ENCODE data around the gene SPOCK1. TPM values are rescaled to one million over a fixed set of nuclear protein-coding genes. Genes with fewer than 3 reads are reported as not detected.

Gene SPOCK1
- total and polyA plus RNA-seq, 2 of the 4 experiments (the other 2 are of a cell fraction), result 5.0 to 20.3 TPM

GRCh38 chr5:137381555-137381954, 117.6 kb downstream of the SPOCK1 start:
- no peaks in the 10 kb centered on the region for H3K27me3 ChIP-seq (ENCODE audit: control insufficient read depth, insufficient read depth, low read length)
- intact Hi-C loops (cut with micrococcal nuclease), result no loop called here

More at GRCh38 chr5:137381555-137381954, 117.6 kb downstream of the SPOCK1 start:
- Histone ChIP-seq H3K36me3 (ENCODE audit: control insufficient read depth, insufficient read depth, low read length) (no peaks in the 10 kb centered on the region), H2AK5ac (ENCODE audit: low read depth, low read length) (no peak overlapping the region), H2AK9ac (replicated peaks; ENCODE audit: low read depth, low read length, poor library complexity) (no peak overlapping the region), H3K18ac (ENCODE audit: low read depth, low read length) (no peak overlapping the region), H3K27ac (ENCODE audit: insufficient read depth, low read length) (no peak overlapping the region), H4K5ac (ENCODE audit: low read depth, low read length) (no peak overlapping the region), H3K79me1 (ENCODE audit: low read depth in 1 of 2, low read length in 2 of 2) (no peaks in the 10 kb centered on the region), H2AFZ (replicated peaks; ENCODE audit: low read length, poor library complexity) (no peak overlapping the region), H2BK120ac (ENCODE audit: low read depth, low read length) (no peak overlapping the region), H3K9me1 (ENCODE audit: insufficient read depth, low read length) (no peaks in the 10 kb centered on the region), H2BK15ac (ENCODE audit: low read depth, low read length) (no peak overlapping the region), H4K91ac (ENCODE audit: insufficient read depth, low read depth, low read length) (no peak overlapping the region), H3K4me3 (ENCODE audit: insufficient read depth, low read depth, low read length) (no peak overlapping the region), H3K14ac (replicated peaks; ENCODE audit: low read depth, low read length) (no peak overlapping the region), H3K4me2 (ENCODE audit: low read depth, low read length) (no peak overlapping the region), H4K20me1 (ENCODE audit: insufficient read depth, low read length) (no peaks in the 10 kb centered on the region), H2BK20ac (ENCODE audit: low read depth, low read length) (no peak overlapping the region), H3K4me1 (ENCODE audit: control insufficient read depth, insufficient read depth, low read length) (no peaks in the 10 kb centered on the region), H3K56ac (ENCODE audit: extremely low read depth, insufficient read depth, low read length) (no peak overlapping the region), H4K8ac (ENCODE audit: low read depth in 2 of 2, low read length in 2 of 2) (no peak overlapping the region), H3K23ac (ENCODE audit: low read depth, low read length) (no peak overlapping the region), H3K9me3 (ENCODE audit: control insufficient read depth, insufficient read depth, low read length) (peaks cover 7% of the 10 kb centered on the region; the same call in 1 of the 2 replicates), H3K4ac (ENCODE audit: low read depth, low read length) (no peak overlapping the region), H3K9ac (ENCODE audit: low read depth, low read length) (no peak overlapping the region), H2BK5ac (ENCODE audit: low read depth, low read length, poor library complexity, severe bottlenecking) (no peak overlapping the region)
- POLR2A ChIA-PET (ENCODE audit: unreplicated experiment), result no interaction called here
- ATAC-seq (ENCODE audit: low read depth), result no peak
- CTCF ChIA-PET, result no interaction called here
- no peak for DNase-seq
- no TSS peak for BruUV-seq (replicated peaks)
- dilution Hi-C loops (cut with HindIII; ENCODE audit: low sequenced_read_pairs, unreplicated experiment) (no loop called here), in situ Hi-C loops (cut with MboI; ENCODE audit: low sequenced_read_pairs) (no loop called here)
- WGBS, 2 experiments (ENCODE audit: extremely low coverage in 2 of 2, insufficient read length in 1 of 2), result no CpG with 5 or more reads among the region's 1 CpG
- TF ChIP-seq MXI1 (IDR thresholded peaks at IDR 0.05; ENCODE audit: borderline replicate concordance, low read depth, low read length) (no peak), RCOR1 (IDR thresholded peaks at IDR 0.05; ENCODE audit: insufficient replicate concordance, low read length) (no peak), CHD1 (IDR thresholded peaks at IDR 0.05; ENCODE audit: low read depth, low read length) (no peak), CEBPB (IDR thresholded peaks at IDR 0.05; ENCODE audit: low read depth, low read length) (no peak), RFX5 (IDR thresholded peaks at IDR 0.05; ENCODE audit: low read depth, low read length) (no peak), MAFK (IDR thresholded peaks at IDR 0.05; ENCODE audit: low read depth, low read length) (no peak), ELK1 (IDR thresholded peaks at IDR 0.05; ENCODE audit: borderline replicate concordance, low read depth, low read length) (no peak)

All from IMR-90 (cell line).